Activated T-helper 1 cell treated with anti-CD3 and anti-CD28 coated beads, Interleukin-12 subunit alpha, Interleukin-12 subunit beta, Interleukin-2, Interleukin-4 antibody, amounts not matched to agents 30 ng/mL and 10 ng/mL and 1 ng/mL, durations not matched to agents 14 hours and 24 hours and 36 hours (primary cell): Measurements from ENCODE around the gene LARGE1. TPM values are rescaled to one million over a fixed set of nuclear protein-coding genes. Genes with fewer than 3 reads are reported as not detected.

Experiments
- DNase-seq: peaks from one replicate; pipeline ENCODE4 v3.0.0; 2021; ENCODE audit warnings: low spot score
- H3K27ac Mint-ChIP-seq: one replicate; pipeline ENCODE4 v1.8.0; 2021; ENCODE audit warnings: mild to moderate bottlenecking, mixed read lengths
- H3K27me3 Mint-ChIP-seq: one replicate; pipeline ENCODE4 v1.8.0; 2022; ENCODE audit warnings: mild to moderate bottlenecking, moderate library complexity, mixed read lengths; ENCODE audit not compliant: insufficient read depth
- H3K36me3 Mint-ChIP-seq: one replicate; pipeline ENCODE4 v1.8.0; 2021; ENCODE audit warnings: low read depth, mixed read lengths
- H3K4me1 Mint-ChIP-seq: one replicate; pipeline ENCODE4 v1.8.0; 2021; ENCODE audit warnings: low read depth, mixed read lengths
- H3K4me3 Mint-ChIP-seq: one replicate; pipeline ENCODE4 v1.8.0; 2021; ENCODE audit warnings: mild to moderate bottlenecking, moderate library complexity, mixed read lengths
- H3K9me3 Mint-ChIP-seq: one replicate; pipeline ENCODE4 v1.8.0; 2021; ENCODE audit warnings: mixed read lengths
- intact Hi-C: fragments of 100-400 bp; cut with micrococcal nuclease; formaldehyde crosslinking; loops from one replicate; pipeline ENCODE4 v1.15.1; 2024
- total RNA-seq: library from RNA; stranded (reverse); gene quantifications from 2 replicates; pipeline ENCODE4 v1.2.3, GENCODE V29; 2022

The LARGE1 gene
- total RNA-seq, 1 donor from 2014 or later, result 0.10 TPM

DNA sequence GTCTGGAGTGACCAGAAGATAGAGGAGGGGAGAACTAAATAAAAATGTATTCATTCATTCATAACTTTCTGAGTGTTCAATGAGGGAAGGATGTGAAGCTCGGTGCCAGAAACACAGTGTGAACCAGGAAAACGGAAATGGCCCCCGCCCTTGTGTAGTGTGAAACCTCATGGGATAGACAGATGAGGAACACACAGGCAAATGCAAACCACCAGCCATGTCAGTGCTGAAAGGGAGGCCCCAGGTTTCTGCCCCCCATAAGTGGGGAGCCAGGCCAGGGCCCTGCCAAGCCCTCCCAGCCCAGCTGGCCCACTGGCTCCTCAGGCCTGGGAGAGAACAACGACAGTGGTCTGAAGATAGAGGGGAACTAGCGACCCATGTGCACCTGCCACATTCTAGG, 30.5 kb downstream of the LARGE1 start:
- peaks cover 5% of the 10 kb centered on the region for H3K9me3 Mint-ChIP-seq
- no peak overlapping the region for H3K27ac Mint-ChIP-seq
- intact Hi-C loops, result no loop called here
- no peak overlapping the region for H3K4me3 Mint-ChIP-seq
- H3K4me1 Mint-ChIP-seq, result no peaks in the 10 kb centered on the region
- DNase-seq, result no peak
- no peaks in the 10 kb centered on the region for H3K27me3 Mint-ChIP-seq
- H3K36me3 Mint-ChIP-seq, result no peaks in the 10 kb centered on the region

DNA sequence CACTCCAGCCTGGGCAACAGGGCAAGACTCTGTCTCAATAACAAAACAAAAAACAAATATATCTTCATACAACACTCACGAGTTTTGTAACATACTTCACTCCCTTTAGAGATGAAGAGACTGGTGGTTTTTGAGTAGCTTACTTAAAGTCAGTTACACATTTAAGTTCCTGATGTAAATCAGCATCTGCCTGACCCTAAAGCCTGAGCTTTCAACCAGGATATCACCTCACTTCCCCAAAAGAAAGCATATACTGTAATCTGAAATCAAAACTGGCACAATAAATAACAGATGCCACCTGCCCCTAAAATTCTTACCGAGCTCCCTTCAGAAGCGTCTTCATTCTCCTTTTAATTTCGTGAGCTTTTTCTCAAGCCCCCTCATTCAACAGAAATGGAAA, 31.5 kb downstream of the LARGE1 start:
- intact Hi-C loops, result no loop called here
- H3K4me3 Mint-ChIP-seq, result no peak overlapping the region
- no peaks in the 10 kb centered on the region for H3K4me1 Mint-ChIP-seq
- no peak overlapping the region for H3K27ac Mint-ChIP-seq
- DNase-seq, result no peak
- no peaks in the 10 kb centered on the region for H3K36me3 Mint-ChIP-seq
- no peaks in the 10 kb centered on the region for H3K27me3 Mint-ChIP-seq
- peaks cover 5% of the 10 kb centered on the region for H3K9me3 Mint-ChIP-seq

DNA sequence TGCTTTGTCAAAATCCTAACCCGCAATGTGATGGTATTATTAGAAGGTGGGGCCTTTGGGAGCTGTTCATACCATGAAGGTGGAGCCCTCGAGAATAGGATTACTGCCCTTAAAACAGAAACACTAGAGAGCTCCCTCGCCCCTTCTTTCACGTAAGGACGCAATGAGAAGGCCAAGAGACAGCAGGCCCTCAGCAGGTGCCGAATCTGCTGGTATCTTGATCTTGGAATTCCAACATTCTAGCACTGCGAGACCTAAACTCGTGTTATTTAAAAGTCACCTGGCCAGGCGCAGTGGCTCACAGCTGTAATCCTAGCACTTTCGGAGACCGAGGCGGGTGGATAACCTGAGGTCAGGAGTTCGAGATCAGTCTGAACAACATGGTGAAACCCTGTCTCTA, 33.1 kb downstream of the LARGE1 start:
- Mint-ChIP-seq H3K4me1 (no peaks in the 10 kb centered on the region), H3K27me3 (no peaks in the 10 kb centered on the region), H3K9me3 (peaks cover 5% of the 10 kb centered on the region), H3K36me3 (no peaks in the 10 kb centered on the region), H3K27ac (no peak overlapping the region), H3K4me3 (no peak overlapping the region)
- intact Hi-C loops, result no loop called here
- no peak for DNase-seq

DNA sequence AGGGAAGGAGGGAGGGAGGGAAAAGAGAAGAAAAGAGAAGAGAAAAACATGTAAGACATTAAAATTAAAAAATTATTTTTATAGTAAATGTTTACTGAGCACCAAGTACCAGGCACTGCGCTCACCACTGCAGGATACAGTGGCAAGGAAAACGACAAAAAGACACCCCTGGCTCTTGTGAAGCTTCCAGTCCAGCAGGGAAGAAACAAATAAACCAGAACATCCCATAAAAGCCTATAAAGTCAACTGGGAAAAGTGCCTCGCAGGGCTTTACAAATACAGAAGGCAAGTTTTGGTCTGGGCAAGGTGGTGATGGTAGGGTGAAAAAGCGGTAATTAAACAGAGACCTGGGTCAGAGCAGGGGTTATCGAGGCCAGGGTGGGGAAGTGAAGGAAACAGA, 33.6 kb downstream of the LARGE1 start:
- no peak overlapping the region for H3K27ac Mint-ChIP-seq
- no peaks in the 10 kb centered on the region for H3K4me1 Mint-ChIP-seq
- intact Hi-C loops, result no loop called here
- no peak for DNase-seq
- H3K9me3 Mint-ChIP-seq, result peaks cover 5% of the 10 kb centered on the region
- no peaks in the 10 kb centered on the region for H3K36me3 Mint-ChIP-seq
- H3K4me3 Mint-ChIP-seq, result no peak overlapping the region
- H3K27me3 Mint-ChIP-seq, result no peaks in the 10 kb centered on the region

DNA sequence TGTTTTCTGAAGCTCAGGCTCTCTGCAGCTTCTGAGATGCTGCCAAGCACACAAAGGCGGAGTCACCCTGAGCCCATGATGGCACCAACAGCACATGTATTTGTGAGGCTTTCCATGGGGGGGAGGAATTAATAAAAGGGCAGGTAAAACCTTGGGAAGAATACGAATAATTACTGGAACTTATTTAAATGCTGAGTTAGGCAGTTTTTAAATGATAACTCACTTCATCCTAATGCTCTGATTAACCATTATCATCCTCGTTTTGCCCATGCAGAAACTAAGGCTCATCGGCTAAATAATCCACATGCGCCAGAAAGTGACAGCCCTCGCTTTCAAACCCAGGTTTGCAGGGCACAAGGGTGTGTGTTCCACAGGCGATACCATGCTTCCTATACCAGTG, 35.4 kb downstream of the LARGE1 start:
- no peaks in the 10 kb centered on the region for H3K27me3 Mint-ChIP-seq

GRCh38 chr22:33883961-33884808, 36.1 kb downstream of the LARGE1 start:
- Mint-ChIP-seq H3K9me3 (no peaks in the 10 kb centered on the region), H3K27ac (no peak overlapping the region), H3K4me3 (no peak overlapping the region), H3K36me3 (no peaks in the 10 kb centered on the region), H3K27me3 (no peaks in the 10 kb centered on the region), H3K4me1 (no peaks in the 10 kb centered on the region)
- DNase-seq, result no peak
- intact Hi-C loops, result no loop called here

More for the DNA sequence above, 35.4 kb downstream of the LARGE1 start:
- Mint-ChIP-seq H3K27ac (no peak overlapping the region), H3K36me3 (no peaks in the 10 kb centered on the region), H3K4me3 (no peak overlapping the region), H3K9me3 (no peaks in the 10 kb centered on the region), H3K4me1 (no peaks in the 10 kb centered on the region)
- no peak for DNase-seq
- intact Hi-C loops, result no loop called here

DNA sequence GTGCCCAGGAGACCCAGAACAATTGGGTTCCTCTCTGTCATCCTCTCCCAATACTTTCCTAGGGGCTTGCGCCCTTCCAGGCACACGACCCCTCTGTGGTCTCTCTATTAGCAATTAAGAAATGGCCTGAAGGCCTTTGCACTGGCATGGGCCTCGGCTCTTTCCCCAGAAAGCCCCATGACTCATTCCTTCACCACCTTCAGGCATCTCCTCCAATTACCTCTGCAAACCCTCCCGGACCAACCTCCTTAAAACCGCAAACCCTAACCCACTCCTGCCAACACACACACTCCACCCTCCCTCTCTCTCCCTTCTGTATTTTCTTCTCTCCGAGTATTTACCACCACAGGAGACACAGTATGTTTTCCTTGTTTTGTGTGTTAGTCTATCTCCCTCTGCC, 36.7 kb downstream of the LARGE1 start:
- Mint-ChIP-seq H3K27me3 (no peaks in the 10 kb centered on the region), H3K36me3 (no peaks in the 10 kb centered on the region), H3K9me3 (no peaks in the 10 kb centered on the region), H3K27ac (no peak overlapping the region), H3K4me1 (no peaks in the 10 kb centered on the region), H3K4me3 (no peak overlapping the region)
- DNase-seq, result no peak
- intact Hi-C loops, result no loop called here

DNA sequence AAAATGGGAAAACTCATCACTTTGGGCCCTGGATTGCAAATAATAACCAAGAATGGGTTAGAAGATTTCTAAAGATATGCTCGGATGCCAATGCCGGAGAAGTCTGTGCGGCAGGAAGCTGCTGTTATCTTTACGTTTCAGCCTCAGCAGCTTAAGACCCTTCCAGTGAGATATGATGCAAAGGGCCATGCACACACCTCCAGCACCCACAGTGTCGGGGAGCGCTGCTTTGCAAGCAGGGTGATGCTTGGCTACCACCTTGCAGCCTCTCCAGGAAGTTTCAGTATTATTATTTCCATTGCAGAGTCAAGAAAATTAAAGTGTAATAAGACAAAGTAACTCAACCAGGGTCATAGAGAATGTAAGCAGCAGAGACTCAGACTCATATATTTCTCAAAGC, 37.3 kb downstream of the LARGE1 start:
- no peaks in the 10 kb centered on the region for H3K9me3 Mint-ChIP-seq
- H3K4me1 Mint-ChIP-seq, result no peaks in the 10 kb centered on the region
- H3K27me3 Mint-ChIP-seq, result no peaks in the 10 kb centered on the region
- H3K4me3 Mint-ChIP-seq, result no peak overlapping the region
- H3K36me3 Mint-ChIP-seq, result no peaks in the 10 kb centered on the region
- H3K27ac Mint-ChIP-seq, result no peak overlapping the region
- intact Hi-C loops, result no loop called here
- no peak for DNase-seq

DNA sequence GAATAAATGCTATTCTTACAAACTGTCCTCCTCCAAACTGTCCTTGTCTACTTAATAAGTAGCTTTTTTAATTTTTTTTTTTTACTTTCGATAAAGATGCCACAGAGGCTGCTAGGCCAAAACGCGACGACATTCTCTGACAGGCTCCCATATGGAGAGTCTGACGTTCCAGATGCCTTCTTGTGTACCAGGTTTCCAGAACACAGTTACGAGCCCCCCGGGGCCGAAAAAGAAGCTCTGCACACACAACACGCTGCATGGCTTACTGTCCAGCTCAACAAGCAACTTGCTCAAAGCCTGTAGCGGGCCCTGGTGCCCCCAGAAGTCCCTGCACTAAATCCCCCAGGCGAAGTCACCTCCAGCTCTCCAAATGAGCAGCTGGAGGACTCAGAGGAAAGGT, 39.3 kb downstream of the LARGE1 start:
- no peak for DNase-seq

DNA sequence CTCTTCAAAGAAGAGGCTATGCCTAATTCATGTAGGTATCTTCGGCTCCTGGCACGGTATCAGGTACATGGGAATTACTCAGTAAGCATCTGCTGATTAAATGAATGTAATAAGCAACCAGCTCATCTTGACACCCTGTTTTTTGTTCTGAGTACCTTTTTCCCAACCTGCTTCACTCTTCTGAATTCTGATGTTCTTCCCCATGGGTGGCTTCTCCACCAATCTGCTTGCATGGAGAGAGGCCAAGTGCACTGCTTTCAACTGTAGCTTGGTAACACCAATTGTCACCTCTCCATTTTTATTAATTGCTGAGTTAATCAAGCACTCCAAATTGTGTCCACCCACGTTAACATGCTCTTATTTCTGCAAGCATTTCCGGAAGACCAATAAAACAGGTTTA, 40.5 kb downstream of the LARGE1 start:
- Mint-ChIP-seq H3K27me3 (no peaks in the 10 kb centered on the region), H3K4me1 (no peaks in the 10 kb centered on the region), H3K36me3 (no peaks in the 10 kb centered on the region), H3K4me3 (no peak overlapping the region), H3K27ac (no peak overlapping the region), H3K9me3 (no peaks in the 10 kb centered on the region)
- intact Hi-C loops, result no loop called here
- DNase-seq, result no peak

More for the DNA sequence above, 39.3 kb downstream of the LARGE1 start:
- no peaks in the 10 kb centered on the region for H3K27me3 Mint-ChIP-seq
- H3K4me3 Mint-ChIP-seq, result no peak overlapping the region
- H3K9me3 Mint-ChIP-seq, result no peaks in the 10 kb centered on the region
- intact Hi-C loops, result no loop called here
- no peaks in the 10 kb centered on the region for H3K4me1 Mint-ChIP-seq
- H3K27ac Mint-ChIP-seq, result no peak overlapping the region
- no peaks in the 10 kb centered on the region for H3K36me3 Mint-ChIP-seq

GRCh38 chr22:33875316-33875715, 45.0 kb downstream of the LARGE1 start:
- H3K4me3 Mint-ChIP-seq, result no peak overlapping the region
- H3K27ac Mint-ChIP-seq, result no peak overlapping the region
- no peaks in the 10 kb centered on the region for H3K4me1 Mint-ChIP-seq
- no peaks in the 10 kb centered on the region for H3K36me3 Mint-ChIP-seq
- intact Hi-C loops, result no loop called here
- no peaks in the 10 kb centered on the region for H3K9me3 Mint-ChIP-seq
- no peak for DNase-seq
- no peaks in the 10 kb centered on the region for H3K27me3 Mint-ChIP-seq

- DNase-seq, result no peak
- H3K27me3 Mint-ChIP-seq, result no peaks in the 10 kb centered on the region
- intact Hi-C loops, result no loop called here
- H3K36me3 Mint-ChIP-seq, result no peaks in the 10 kb centered on the region
- H3K4me3 Mint-ChIP-seq, result no peak overlapping the region
- H3K4me1 Mint-ChIP-seq, result no peaks in the 10 kb centered on the region
- H3K27ac Mint-ChIP-seq, result no peak overlapping the region
- H3K9me3 Mint-ChIP-seq, result no peaks in the 10 kb centered on the region
Observed at GRCh38 chr22:33874206-33874605, 46.1 kb downstream of the LARGE1 start.

DNA sequence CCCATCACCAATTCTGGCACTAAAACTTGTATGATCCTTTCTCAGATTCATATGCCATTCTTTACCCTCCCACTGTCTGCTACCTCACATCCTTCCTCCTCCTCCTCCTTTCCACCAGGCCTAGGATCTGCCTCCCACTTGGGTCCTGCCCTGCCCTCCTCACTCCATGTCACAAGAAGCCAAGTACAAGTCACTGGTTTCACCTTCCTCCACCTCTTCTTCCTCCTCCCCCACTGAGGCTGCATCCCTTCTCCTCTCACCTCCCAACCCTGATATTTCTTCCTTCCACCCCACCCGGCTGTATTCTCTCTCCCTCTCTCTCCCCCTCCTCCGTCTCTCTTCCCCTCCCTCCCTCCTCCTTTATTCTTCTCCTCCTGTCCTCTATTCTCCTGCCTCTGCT, 46.6 kb downstream of the LARGE1 start:
- H3K27ac Mint-ChIP-seq, result no peak overlapping the region
- no peak for DNase-seq
- H3K9me3 Mint-ChIP-seq, result peaks cover under 1% of the 10 kb centered on the region
- H3K4me3 Mint-ChIP-seq, result no peak overlapping the region
- no peaks in the 10 kb centered on the region for H3K36me3 Mint-ChIP-seq
- no peaks in the 10 kb centered on the region for H3K4me1 Mint-ChIP-seq
- intact Hi-C loops, result no loop called here
- no peaks in the 10 kb centered on the region for H3K27me3 Mint-ChIP-seq

- intact Hi-C loops, result no loop called here
- Mint-ChIP-seq H3K4me3 (no peak overlapping the region), H3K27me3 (no peaks in the 10 kb centered on the region), H3K9me3 (peaks cover 5% of the 10 kb centered on the region), H3K36me3 (no peaks in the 10 kb centered on the region), H3K27ac (no peak overlapping the region), H3K4me1 (no peaks in the 10 kb centered on the region)
- DNase-seq, result no peak
Observed at GRCh38 chr22:33873186-33873585, 47.1 kb downstream of the LARGE1 start.
